DOHH2 (cell line): ENCODE measurements around the gene ADGRB3.

Source experiments
- H3F3A ChIP-seq: fragments of 200-600 bp; sonication (generic), shearing (Covaris generic); 2 replicates; pipeline ENCODE4 v1.6.0; 2016; ENCODE audit warnings: antibody characterized with exemption, mild to moderate bottlenecking; ENCODE audit not compliant: control insufficient read depth, insufficient read depth
- H3K27ac ChIP-seq: fragments of 200-600 bp; sonication (generic); 2 replicates; pipeline ENCODE4 v1.5.1; 2014; ENCODE audit warnings: low read depth, mild to moderate bottlenecking, low read length, moderate library complexity
- H3K27me3 ChIP-seq: fragments of 200-600 bp; sonication (generic); 2 replicates; pipeline ENCODE4 v1.6.1; 2014; ENCODE audit warnings: mild to moderate bottlenecking, low read length, mixed read lengths; ENCODE audit not compliant: control insufficient read depth
- H3K36me3 ChIP-seq: fragments of 200-600 bp; sonication (generic); 2 replicates; pipeline ENCODE4 v1.6.1; 2014; ENCODE audit warnings: mild to moderate bottlenecking, low read length, moderate library complexity, mixed read lengths; ENCODE audit not compliant: control insufficient read depth
- H3K4me1 ChIP-seq: fragments of 200-600 bp; sonication (generic); 2 replicates; pipeline ENCODE4 v1.6.1; 2014; ENCODE audit warnings: mild to moderate bottlenecking, low read length, mixed read lengths; ENCODE audit not compliant: control insufficient read depth
- H3K4me2 ChIP-seq: fragments of 200-600 bp; sonication (generic); 2 replicates; pipeline ENCODE4 v1.6.0; 2014; ENCODE audit warnings: mild to moderate bottlenecking, low read length, moderate library complexity
- H3K4me3 ChIP-seq: fragments of 200-600 bp; sonication (generic); 2 replicates; pipeline ENCODE4 v1.5.1; 2014; ENCODE audit warnings: mild to moderate bottlenecking, low read length, mixed read lengths
- H3K79me2 ChIP-seq: fragments of 200-600 bp; sonication (generic); 2 replicates; pipeline ENCODE4 v1.6.1; 2014; ENCODE audit warnings: mild to moderate bottlenecking, low read length, mixed read lengths; ENCODE audit not compliant: control insufficient read depth
- H3K9me2 ChIP-seq: fragments of 200-600 bp; sonication (generic); replicated peaks from 2 replicates; pipeline ENCODE4 v1.6.1; 2014; ENCODE audit warnings: mild to moderate bottlenecking, low read length, mixed read lengths; ENCODE audit not compliant: control insufficient read depth
- H3K9me3 ChIP-seq: fragments of 200-600 bp; sonication (generic); 2 replicates; pipeline ENCODE4 v1.6.1; 2014; ENCODE audit warnings: antibody characterized with exemption, low read length, mixed read lengths; ENCODE audit not compliant: control insufficient read depth, insufficient read depth
- H4K20me1 ChIP-seq: fragments of 200-600 bp; sonication (generic); 2 replicates; pipeline ENCODE4 v1.6.0; 2014; ENCODE audit warnings: low read depth, mild to moderate bottlenecking, antibody characterized with exemption, low read length, moderate library complexity; ENCODE audit not compliant: control insufficient read depth, insufficient read depth
- CTCF ChIP-seq: fragments of 200-600 bp; sonication (generic); IDR thresholded peaks from one replicate; pipeline ENCODE4 v1.5.1; 2014; ENCODE audit warnings: antibody characterized with exemption, mild to moderate bottlenecking, low read depth, low read length; ENCODE audit not compliant: poor library complexity, severe bottlenecking
- EZH2phosphoT487 ChIP-seq: fragments of 200-600 bp; sonication (generic); IDR thresholded peaks from 2 replicates; pipeline ENCODE4 v1.6.1; 2017; ENCODE audit warnings: borderline replicate concordance, mild to moderate bottlenecking, antibody characterized with exemption, low read length, moderate library complexity, mixed read lengths

Gene ADGRB3

DNA sequence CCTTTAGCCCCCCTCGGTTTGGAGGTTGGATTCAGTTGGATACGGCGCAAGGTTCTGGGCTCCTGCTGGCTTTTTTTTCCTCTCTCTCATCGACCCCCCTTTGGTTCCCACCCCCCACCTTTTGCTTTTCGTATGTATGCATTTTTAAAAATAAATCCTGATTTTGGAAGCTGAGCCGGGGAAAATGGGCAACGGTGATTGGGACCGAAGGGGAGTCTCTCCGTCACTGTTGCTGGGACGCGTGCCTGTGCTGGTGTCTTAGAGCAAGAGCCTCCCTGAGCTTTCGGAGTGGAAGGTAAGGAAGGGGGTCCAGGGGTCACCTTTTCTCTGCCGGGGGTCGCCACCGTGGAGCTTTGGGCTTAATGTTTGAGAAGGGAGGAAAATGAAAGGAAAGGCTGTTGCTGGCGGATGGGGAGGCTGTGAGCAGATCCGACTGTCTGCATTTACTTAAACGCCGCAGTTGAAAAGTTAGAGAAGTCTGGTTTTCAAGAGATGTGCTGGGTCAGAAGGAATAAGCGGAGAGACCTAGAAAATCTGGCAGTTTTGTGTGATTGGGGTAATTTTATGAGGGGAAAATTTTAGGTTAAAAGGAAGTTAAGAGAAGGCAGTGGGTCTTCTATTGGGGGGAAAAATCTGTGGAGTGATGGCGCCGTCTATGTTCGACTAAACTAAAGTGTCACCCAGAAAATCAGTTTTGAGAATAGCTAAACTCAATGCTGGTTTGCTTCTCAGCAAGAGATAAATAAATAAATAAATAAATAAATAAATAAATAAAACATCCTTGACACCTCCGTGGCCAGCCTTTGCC lies 828 bp downstream of the ADGRB3 start:
- H3K27ac ChIP-seq = no peak overlapping the region
- no peaks in the 10 kb centered on the region for H3K9me2 ChIP-seq

GRCh38 chr6:68636666-68637065 lies 1.6 kb downstream of the ADGRB3 start:
- H3K4me2 ChIP-seq = no peak overlapping the region
- no peak overlapping the region for H3K4me3 ChIP-seq
- no peak overlapping the region for H3K27ac ChIP-seq
- H3K27me3 ChIP-seq = peaks cover 33% of the 10 kb centered on the region
- H3K4me1 ChIP-seq = peaks cover 5% of the 10 kb centered on the region
- TF ChIP-seq CTCF = no peak
- TF ChIP-seq EZH2phosphoT487 = no peak
- H3K9me3 ChIP-seq = no peaks in the 10 kb centered on the region
- H3K36me3 ChIP-seq = no peaks in the 10 kb centered on the region
- H3K79me2 ChIP-seq = no peaks in the 10 kb centered on the region
- H3K9me2 ChIP-seq = no peaks in the 10 kb centered on the region
- no peaks in the 10 kb centered on the region for H3F3A ChIP-seq
- no peaks in the 10 kb centered on the region for H4K20me1 ChIP-seq

More for the DNA sequence above, 828 bp downstream of the ADGRB3 start:
- Histone ChIP-seq H3K79me2 (no peaks in the 10 kb centered on the region), H3K4me1 (peaks cover 5% of the 10 kb centered on the region), H3K4me2 (peak overlapping the region; percentile 76), H4K20me1 (no peaks in the 10 kb centered on the region), H3K9me3 (no peaks in the 10 kb centered on the region), H3K4me3 (peak overlapping the region; percentile 73), H3K27me3 (peaks cover 33% of the 10 kb centered on the region), H3K36me3 (no peaks in the 10 kb centered on the region), H3F3A (no peaks in the 10 kb centered on the region)
- no peak for TF ChIP-seq CTCF
- TF ChIP-seq EZH2phosphoT487 = no peak

GRCh38 chr6:68637071-68637470 lies 2.0 kb downstream of the ADGRB3 start:
- H3K27ac ChIP-seq = no peak overlapping the region
- TF ChIP-seq EZH2phosphoT487 (no peak), CTCF (no peak)
- H3K4me3 ChIP-seq = no peak overlapping the region
- no peaks in the 10 kb centered on the region for H3K9me3 ChIP-seq
- H3K79me2 ChIP-seq = no peaks in the 10 kb centered on the region
- H4K20me1 ChIP-seq = no peaks in the 10 kb centered on the region
- H3K9me2 ChIP-seq = no peaks in the 10 kb centered on the region
- H3K4me2 ChIP-seq = no peak overlapping the region
- no peaks in the 10 kb centered on the region for H3F3A ChIP-seq
- no peaks in the 10 kb centered on the region for H3K36me3 ChIP-seq
- peaks cover 33% of the 10 kb centered on the region for H3K27me3 ChIP-seq
- peaks cover 5% of the 10 kb centered on the region for H3K4me1 ChIP-seq
